ENCODE measurements around the gene FEN1. TPM values are rescaled to one million over a fixed set of nuclear protein-coding genes. Genes with fewer than 3 reads are reported as not detected.

The FEN1 gene
- total RNA-seq, 6 donors from 2014 or later: 6.0 to 9.1 (median 7.0) TPM

DNA sequence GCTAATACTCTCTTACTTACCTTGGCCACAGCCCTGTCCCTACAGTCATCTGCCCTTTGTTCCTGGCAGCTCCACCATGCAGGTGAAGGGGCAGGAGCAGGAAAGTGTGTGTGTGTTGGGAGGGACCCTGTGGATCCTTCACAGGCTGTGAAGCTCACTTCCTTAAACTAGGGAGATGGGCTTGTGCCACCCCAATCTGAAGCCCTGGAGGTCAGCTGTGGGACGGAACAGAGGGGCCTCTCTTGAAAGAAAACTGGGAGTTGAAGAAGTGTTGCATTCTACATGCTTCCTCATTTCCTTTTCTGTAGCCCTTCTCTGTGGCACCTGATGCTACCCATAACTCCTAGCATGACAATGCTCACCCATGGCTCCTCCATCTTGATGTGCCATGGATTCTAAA is 12.4 kb downstream of the FEN1 start:
- peaks cover 8 to 74% (median 61%) of the 10 kb centered on the region in 4 donors for H3K36me3 ChIP-seq
- no peak for DNase-seq

GRCh38 chr11:61806785-61807184 is 14.1 kb downstream of the FEN1 start:
- Histone ChIP-seq H3K27ac (no peak overlapping the region), H3K36me3 (peaks cover 8 to 88% (median 73%) of the 10 kb centered on the region in 4 donors), H3K4me1 (no peaks in the 10 kb centered on the region), H3K27me3 (no peaks in the 10 kb centered on the region), H3K4me3 (no peak overlapping the region), H3K9me3 (no peaks in the 10 kb centered on the region)
- DNase-seq (no peak), ATAC-seq (ENCODE audit: low FRiP score in 2 of 2) (no peak)
- 93% methylated on average over 5 of the region's 5 CpGs for WGBS, 2 donors
- no peak for TF ChIP-seq POLR2A (IDR thresholded peaks at IDR 0.05)
- TF ChIP-seq CTCF (IDR thresholded peaks at IDR 0.05): no peak
- TF ChIP-seq POLR2AphosphoS5 (IDR thresholded peaks at IDR 0.05): no peak
- no peak for TF ChIP-seq EP300 (IDR thresholded peaks at IDR 0.05)

More for the DNA sequence above, 12.4 kb downstream of the FEN1 start:
- Histone ChIP-seq H3K27me3 (no peaks in the 10 kb centered on the region), H3K27ac (no peak overlapping the region), H3K9me3 (no peaks in the 10 kb centered on the region), H3K4me1 (no peaks in the 10 kb centered on the region), H3K4me3 (no peak overlapping the region)
- TF ChIP-seq POLR2A (IDR thresholded peaks at IDR 0.05) (no peak), POLR2AphosphoS5 (IDR thresholded peaks at IDR 0.05) (no peak), CTCF (IDR thresholded peaks at IDR 0.05) (no peak), EP300 (IDR thresholded peaks at IDR 0.05) (no peak)
- 77 to 86% methylated on average over 1 of the region's 1 CpG for WGBS, 2 donors
- no peak for ATAC-seq (ENCODE audit: low FRiP score in 2 of 2)

DNA sequence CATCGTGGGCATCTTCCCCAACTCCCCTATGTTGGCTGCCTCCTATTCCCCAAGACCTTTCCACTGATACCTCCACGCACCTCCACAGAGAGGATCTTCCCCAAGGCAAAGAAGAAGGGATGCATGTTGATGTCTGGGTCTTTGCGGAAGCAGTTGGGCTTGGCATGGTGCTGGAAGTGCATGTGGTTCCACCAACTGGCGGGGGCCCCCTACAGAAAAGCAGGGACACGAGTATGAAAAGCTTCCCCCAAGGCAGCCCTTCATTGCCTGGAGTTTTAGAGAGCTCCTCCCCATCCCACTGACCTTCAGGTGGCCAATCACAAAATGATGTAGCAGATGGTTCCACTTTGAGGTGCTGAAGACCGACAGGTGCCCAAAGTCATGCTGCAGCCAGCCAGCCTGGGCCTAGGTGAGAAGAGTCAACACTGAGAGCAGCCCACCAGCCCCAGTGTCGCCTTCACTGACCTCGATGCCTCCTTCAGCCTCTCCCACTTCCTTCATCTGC is 18.0 kb downstream of the FEN1 start:
- DNase-seq: no peak
- whole genome bisulfite sequencing, 2 donors: 91 to 96% methylated on average over 8 of the region's 8 CpGs
- Histone ChIP-seq H3K9me3 (no peaks in the 10 kb centered on the region), H3K4me1 (peaks cover 0 to 6% (median 3%) of the 10 kb centered on the region in 4 donors), H3K4me3 (no peak overlapping the region), H3K27me3 (no peaks in the 10 kb centered on the region), H3K36me3 (peaks cover 7 to 64% (median 54%) of the 10 kb centered on the region in 4 donors), H3K27ac (no peak overlapping the region)
- ATAC-seq (ENCODE audit: low FRiP score in 2 of 2): no peak
- TF ChIP-seq CTCF (IDR thresholded peaks at IDR 0.05) (no peak), POLR2AphosphoS5 (IDR thresholded peaks at IDR 0.05) (no peak), POLR2A (IDR thresholded peaks at IDR 0.05) (no peak), EP300 (IDR thresholded peaks at IDR 0.05) (no peak)

DNA sequence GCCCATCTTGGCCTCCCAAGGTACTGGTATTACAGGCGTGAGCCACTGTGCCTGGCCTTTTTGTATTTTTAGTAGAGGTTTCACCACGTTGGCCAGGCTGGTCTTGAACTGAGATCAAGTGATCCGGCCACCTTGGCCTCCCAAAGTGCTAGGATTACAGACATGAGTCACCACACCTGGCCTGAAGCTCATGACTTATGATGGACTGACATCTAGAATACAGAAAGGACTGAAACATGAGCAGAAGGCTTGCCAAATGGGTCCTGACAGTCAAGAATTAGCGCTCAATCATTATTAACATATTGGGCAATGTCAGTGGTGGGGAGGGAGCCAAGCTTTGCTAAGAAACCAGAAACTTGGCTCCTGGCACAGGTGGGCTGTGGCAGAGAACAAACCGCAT is 19.1 kb downstream of the FEN1 start:
- 87 to 94% methylated on average over 5 of the region's 5 CpGs for WGBS, 2 donors
- Histone ChIP-seq H3K36me3 (peaks cover 7 to 56% (median 47%) of the 10 kb centered on the region in 4 donors), H3K27me3 (no peaks in the 10 kb centered on the region), H3K9me3 (no peaks in the 10 kb centered on the region), H3K4me3 (no peak overlapping the region), H3K27ac (no peak overlapping the region), H3K4me1 (peaks cover 0 to 17% (median 6%) of the 10 kb centered on the region in 4 donors)
- ATAC-seq (ENCODE audit: low FRiP score in 2 of 2) (no peak), DNase-seq (no peak)
- no peak for TF ChIP-seq POLR2AphosphoS5 (IDR thresholded peaks at IDR 0.05)
- no peak for TF ChIP-seq CTCF (IDR thresholded peaks at IDR 0.05)

GRCh38 chr11:61812736-61813411 is 20.2 kb downstream of the FEN1 start:
- H3K4me3 ChIP-seq: no peak overlapping the region
- H3K9me3 ChIP-seq: no peaks in the 10 kb centered on the region
- H3K36me3 ChIP-seq: peaks cover 7 to 48% (median 42%) of the 10 kb centered on the region in 4 donors
- H3K27me3 ChIP-seq: no peaks in the 10 kb centered on the region
- no peak overlapping the region for H3K27ac ChIP-seq
- WGBS, 2 donors: 91 to 92% methylated on average over 4 of the region's 4 CpGs
- no peak for DNase-seq
- TF ChIP-seq POLR2AphosphoS5 (IDR thresholded peaks at IDR 0.05): no peak
- ATAC-seq (ENCODE audit: low FRiP score in 2 of 2): no peak
- peaks cover 5 to 27% (median 10%) of the 10 kb centered on the region in 4 donors for H3K4me1 ChIP-seq

Measured in upper lobe of left lung (tissue), 6 donors.